IPS DF 19.7 (cell line): ENCODE measurements around the gene HBEGF.
"Not testable (repeated sequence)": the region's sequence is repeated elsewhere in the genome, so short reads cannot be mapped to it uniquely, and the experiment has no call there.

Experiments used
- DNase-seq: peaks from one replicate; pipeline ENCODE4 v3.0.0-alpha.2; 2013; ENCODE audit warnings: low read depth, low spot score

The HBEGF gene

DNA sequence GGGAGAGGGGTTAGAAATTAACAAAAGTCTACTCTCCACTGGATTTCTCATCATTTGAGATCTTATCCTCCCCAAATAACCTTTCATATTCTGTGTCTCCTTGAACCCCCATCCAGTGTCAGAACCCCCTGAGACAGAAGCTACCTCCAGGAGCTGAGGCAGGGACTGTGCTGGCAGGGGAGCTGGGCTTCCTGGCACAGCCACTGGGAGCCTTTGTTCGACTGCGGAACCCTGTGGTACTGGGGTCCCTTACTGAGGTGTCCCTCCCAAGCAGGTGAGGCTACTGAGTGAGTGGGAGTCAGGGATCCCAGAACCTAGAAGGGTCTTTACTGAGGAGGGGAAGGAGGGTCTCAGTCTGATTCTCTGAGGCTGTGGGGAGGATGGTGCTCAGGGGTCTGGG is 15.5 kb upstream of the HBEGF start:
- no peak for DNase-seq

DNA sequence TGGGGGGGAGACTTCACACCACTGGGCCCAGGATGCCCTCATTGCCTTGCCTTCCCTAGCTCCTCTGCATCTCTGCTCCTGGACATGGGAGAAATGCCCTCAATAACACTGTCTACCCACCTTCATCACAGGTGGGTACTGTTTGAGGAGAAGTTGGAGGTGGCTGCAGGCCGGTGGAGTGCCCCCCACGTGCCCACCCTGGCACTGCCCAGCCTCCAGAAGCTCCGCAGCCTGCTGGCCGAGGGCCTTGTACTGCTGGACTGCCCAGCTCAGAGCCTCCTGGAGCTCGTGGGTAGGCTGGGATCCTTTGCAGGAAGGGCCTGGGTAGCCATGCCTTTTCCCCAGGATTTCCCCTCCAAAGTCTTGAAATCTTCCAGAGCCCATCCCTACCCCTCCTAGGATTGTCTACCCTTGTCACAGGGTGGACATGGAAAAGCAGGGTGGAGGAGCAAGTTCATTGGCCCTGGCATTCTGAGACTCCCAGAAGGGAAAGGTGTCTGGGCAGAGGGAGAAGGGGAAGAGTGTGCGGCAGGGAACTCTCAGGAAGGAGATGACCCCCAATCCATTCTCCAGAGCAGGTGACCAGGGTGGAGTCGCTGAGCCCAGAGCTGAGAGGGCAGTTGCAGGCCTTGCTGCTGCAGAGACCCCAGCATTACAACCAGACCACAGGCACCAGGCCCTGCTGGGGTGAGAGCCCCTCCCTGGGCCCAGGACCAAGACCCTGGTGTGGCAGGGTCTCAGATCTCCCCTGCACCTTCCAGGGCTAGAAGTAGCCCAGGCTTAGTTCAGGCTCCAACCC is 14.5 kb upstream of the HBEGF start:
- DNase-seq = no peak

DNA sequence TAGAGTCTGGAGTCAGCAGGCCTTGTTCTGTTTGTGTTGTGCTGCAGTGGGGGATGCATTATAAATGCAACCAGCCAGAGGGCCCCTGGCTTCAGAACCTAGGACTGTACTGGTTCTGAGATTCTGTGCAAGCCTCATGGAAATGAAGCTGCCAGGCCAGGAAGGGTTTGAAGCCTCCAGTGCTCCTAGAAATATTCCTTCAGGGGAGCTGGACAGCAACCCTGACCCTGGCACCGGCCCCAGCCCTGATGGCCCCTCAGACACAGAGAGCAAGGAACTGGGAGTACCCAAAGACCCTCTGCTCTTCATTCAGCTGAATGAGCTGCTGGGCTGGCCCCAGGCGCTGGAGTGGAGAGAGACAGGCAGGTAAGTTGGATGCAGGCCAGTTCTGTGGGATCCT is 13.7 kb upstream of the HBEGF start, which contains the start of gene SLC4A9:
SLC4A9 (plus strand) TSS at position 94 of the 400 bp plus-strand sequence; CDS start at position 137, 43 bp downstream.
- DNase-seq = no peak

DNA sequence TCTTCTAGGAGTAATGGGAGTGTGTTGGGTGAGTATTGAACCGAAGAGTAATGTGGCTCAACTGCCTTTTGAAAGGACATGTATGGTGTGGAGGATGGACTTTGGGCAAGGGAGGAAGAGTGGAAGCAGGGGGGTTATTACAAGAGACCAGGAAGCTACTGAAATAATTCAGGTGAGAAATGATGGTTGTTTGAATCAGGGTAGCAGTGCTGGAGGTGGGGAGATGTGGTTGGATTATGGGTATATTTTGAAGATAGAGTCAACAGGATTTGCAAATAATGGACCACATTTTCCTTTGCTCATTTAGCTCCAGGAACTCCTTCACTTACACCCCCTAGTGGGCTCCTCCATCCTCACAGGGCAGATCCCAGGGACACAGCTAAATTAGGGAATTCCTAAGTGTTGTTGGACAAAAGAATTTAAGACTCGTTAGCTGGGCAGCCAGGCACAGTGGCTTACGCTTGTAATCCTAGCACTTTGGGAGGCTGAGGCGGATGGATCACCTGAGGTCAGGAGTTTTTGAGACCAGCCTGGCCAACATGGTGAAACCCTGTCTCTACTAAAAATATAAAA is 12.4 kb upstream of the HBEGF start:
- DNase-seq = no peak

DNA sequence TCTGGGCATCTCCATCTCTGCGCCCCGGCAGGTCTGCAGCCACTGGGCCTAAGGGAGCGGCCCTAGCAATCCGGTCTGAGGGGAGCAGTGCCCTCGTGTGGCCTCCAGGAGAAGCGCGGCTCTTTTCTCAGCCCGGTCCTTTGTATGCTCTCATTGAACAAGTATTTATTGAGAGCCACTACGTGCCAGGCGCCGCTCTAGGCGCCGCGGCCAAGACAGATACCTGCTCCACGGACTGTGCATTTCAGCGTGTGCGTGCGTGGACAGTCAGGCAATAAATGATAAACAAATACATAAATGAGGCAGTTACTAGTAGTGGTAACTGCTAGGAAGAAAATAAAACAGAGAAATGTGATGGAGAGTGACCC is 11.3 kb upstream of the HBEGF start:
- no peak for DNase-seq

DNA sequence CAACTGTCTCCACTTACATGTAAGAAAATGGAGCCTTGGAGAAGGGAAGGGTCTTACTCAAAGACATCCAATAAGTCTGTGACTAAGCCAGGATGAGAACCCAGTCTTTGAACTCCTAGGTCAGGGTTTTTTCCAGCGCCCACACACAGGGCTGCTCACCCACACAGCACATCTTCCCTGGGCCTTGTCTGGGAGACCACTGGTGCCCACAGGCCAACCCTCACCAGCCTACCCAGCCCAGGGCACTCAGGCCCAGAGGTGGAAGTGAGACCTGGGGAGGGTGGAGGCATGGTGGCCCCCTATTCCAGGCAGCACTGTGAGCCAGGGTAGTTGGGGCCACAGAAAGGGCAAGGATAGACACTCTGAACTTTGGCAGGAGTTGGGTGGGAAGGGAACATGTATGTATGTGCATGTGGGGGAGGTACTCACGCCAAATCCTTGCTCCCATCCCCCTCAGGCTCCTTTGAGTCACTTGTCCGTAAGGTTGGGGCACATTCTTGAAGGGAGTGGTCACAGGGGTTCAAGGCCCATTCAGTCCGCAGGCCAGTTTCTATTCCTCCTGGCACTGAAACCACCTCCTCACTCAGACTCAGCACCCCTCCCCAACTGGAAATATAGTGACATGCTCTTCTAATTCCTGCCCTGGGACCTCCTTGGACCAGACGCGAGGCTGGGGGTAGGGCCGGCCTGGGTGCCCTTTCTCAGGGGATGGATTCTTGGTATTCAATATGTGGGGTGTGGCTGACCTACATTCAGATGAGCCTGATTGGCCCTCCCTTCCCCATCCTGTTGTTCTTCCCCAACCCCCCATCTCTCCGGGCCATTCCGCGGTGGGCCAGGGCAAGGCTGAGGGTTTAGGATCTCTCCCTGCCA is 10.7 kb upstream of the HBEGF start:
- DNase-seq = no peak

DNA sequence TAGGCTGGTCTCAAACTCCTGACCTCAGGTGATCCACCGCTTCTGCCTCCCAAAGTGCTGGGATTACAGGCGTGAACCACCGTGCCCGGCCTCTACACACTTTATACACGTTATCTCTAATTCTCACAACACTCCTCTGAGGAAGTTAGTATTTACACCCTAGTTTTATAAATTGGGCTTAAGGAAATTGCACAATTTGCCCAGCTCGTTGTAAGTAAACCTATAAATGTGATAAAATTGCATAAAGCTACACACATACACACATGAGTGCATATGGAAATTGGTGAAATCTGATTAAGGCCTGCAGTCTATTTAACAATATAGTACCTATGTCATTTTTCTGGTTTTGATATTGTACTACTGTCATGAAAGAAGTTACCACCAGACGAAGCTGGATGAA is 9.1 kb upstream of the HBEGF start:
- DNase-seq = no peak

DNA sequence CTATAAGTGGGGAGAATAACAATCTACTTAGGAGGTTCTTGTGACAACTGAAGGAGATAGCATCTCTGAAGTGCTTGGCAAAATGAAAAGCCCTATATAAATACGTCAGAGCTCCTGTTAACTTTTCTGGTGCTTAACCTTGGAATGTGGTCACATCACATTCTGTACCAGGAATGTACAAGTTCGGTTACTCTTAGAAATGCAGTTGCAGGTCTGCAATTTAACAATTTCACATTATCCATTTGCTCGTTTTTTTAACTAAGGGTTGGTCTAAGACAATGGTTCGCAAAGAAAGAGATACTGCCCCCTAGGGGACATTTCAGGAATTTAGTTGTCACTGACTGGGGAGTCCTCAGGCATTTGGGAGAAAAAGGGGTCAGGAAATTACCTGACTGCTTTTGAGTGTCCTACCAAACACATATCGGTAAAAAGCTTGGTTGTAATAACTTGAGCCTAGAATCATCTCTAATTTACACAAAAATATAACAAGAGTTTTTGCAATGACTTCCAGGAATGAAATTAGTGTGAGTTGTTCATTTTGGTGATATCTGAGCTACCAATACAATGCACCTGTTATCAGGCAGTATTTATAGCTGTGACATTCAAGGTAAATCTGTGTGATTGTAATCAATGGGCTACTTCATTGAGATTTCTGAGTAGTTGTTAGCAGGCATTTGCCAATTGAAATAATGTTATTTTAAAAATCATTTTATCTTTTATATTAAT is 5.4 kb upstream of the HBEGF start:
- no peak for DNase-seq

DNA sequence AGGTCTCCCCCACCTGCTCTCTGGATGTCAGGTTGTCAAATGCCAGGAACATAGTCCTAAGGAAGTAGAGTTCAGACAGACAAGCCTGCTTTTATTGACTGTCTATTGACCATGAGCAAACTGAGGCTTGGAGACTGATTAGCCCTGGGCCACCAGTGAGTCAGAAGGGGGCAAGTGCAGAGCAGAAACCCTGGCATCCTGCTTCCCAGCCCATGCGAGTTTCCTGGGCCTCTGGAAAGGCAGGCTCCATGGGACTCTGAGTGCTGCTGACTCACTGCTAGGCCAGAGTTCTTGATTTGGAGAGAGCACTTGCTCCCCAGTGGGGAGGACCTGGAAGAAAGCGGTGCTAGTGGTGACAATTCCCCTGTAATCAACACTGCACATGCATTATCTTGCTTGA is 2.8 kb upstream of the HBEGF start:
- no peak for DNase-seq

DNA sequence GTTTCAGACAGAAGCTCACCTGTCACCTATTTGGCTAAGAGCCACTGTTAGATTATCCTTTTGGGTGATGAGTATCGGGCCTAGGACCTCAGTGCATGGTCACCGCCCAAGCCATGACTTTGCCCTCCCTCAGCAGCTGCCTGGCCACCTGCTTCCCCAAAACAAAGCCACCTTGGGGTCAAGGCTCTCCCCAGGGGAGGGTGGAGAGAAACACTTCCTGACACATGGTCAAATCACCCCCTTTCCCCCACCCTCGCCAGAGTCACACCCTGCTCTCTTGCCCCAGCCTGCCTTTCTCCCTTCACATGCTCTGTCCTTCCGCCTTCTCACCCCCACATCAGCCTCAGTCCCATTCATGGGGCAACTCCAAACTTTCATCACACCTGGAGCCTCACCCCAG is 1.7 kb upstream of the HBEGF start:
- DNase-seq = no peak

DNA sequence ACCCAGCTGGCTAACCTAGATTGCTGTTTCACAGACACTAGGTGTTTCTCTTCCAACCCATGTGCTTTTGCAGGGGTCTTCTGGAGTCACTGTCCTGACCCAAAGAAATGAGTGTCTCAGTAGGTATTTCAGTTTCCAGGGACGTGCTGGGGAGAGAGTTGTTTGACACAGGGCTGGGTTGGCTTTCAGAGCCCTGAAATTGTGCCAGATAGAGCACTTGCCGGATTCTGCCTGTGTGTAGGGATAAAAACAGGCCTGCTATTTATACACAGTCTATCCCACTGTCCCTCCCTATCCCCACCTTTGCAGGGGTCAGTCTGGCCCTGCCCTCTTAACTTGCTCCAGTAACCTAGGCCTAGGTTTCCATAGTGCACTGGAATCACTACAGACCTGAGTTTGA is 957 bp upstream of the HBEGF start:
- no peak for DNase-seq

DNA sequence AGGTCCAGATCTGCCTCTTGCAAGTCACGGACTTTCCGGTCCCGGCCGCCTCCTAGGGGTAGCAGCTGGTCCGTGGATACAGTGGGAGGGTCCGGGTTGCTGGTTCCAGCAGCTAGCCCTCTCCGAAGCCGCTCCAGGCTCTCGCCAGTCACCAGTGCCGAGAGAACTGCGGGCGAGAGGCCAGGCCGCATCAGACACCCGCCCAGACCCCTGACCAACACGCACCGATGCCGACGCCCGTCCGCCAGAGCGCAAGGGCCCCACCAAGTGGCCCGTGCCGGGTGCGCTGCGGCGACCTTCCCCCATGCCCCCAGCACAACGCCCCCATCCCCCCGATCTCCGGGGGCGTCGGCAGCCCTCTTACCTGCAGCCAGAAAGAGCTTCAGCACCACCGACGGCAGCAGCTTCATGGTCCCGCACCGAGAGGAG is 470 bp downstream of the HBEGF start:
- no peak for DNase-seq

DNA sequence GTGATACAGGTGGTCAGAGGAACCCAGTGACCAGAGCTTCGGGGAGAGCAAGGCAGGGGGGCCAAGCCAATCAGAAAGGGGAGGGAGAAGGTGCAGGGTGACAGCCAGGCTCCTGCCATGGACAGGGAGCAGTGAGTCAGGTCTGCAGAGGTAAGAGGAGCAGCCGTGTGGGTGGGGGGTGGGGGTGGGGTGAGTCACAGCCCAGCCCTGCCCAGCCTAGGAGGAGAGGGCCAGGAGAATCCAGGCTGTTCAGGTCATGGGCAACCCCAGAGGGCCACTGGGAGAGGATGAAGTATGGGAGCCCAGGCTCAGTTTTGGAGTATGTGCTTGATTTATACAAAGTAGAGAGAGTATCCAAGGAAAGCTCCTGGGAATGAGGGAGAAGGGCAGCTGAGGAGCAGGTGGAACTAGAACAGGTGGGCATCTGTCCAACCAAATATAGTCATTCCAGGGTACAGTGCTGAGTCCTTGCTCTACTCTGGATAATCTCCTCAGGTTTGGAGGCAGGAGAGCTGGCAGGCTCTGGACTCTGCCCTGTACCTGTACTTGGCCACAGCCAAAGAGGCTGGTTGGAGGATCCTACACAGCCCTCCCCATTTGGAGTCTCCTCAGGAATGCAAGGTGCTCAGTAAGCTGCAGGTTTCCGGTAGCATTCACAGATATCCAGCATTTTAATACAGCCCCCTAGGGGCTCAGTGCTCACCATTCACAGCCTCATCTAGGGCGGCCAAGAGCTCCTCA is 1.6 kb downstream of the HBEGF start:
- no peak for DNase-seq

DNA sequence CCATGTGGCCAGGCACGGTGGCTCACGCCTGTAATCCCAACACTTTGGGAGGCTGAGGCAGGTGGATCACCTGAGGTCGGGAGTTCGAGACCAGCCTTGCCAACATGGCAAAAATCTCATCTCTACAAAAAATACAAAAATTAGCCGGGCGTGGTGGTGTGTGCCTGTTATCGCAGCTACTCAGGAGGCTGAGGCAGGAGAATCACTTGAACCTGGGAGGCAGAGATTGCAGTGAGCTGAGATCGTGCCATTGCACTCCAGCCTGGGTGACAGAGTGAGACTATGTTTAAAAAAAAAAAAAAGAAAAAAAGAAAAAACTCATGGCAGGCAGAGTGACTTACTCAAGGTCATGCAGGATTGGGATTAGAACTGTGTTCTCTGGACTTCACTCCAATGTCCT is 2.6 kb downstream of the HBEGF start:
- not testable (repeated sequence) for DNase-seq

DNA sequence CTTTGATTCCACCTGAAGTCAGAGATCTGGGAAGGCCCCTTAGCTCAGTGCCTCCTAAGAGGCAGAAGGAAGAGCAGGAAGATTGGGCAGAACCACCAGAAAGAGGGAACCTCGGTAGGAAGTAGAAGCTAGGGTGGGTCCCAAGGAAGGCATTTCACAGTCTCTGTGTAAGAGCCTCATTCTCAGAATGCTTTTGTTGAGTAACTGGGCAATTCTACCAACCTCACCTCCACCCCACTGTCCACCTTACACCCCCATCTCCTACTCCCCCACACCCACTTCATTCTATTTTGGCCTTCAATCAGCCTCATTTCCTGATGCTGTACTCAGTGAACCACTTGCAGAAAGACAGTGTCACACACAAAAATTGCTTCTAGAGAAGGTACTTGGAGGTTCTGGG is 3.5 kb downstream of the HBEGF start:
- DNase-seq = no peak

DNA sequence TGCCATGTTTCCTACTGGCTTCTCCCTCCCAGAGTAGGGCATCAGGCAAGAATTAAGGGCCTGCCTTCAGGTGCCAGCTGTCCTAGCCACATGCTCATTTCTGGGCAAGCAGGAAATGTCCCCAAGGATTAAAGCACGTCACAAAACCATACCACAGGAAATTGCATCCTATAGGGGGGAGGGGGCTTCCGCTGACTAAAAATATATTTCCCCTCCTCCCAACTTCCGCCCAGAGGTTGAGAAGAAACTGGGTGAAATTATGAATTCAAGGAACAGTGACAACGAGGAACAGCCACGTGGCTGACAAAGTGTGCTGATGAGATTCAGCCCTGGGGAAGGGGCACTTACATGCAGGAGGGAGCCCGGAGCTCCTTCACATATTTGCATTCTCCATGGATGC is 4.1 kb downstream of the HBEGF start:
- DNase-seq = no peak

DNA sequence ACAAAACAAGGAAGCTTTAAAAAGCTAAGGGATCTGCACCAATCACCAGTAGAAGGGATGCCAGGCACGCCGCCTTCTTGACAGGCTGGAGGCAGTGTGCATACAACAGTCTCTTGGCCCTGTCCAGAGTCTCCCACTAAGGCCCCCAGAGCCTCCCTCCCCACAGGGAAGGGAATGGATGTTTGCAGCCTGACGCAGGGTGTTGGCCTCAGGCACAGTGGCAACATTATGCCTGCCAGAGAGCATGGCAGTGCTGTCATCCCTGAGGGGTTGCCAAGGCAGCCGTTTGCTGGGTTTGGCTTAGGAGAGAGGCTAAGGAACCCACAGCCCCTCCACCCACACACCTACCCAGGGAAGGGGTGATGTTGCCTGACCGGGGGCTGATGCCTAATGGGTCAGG is 4.8 kb downstream of the HBEGF start:
- DNase-seq = no peak

DNA sequence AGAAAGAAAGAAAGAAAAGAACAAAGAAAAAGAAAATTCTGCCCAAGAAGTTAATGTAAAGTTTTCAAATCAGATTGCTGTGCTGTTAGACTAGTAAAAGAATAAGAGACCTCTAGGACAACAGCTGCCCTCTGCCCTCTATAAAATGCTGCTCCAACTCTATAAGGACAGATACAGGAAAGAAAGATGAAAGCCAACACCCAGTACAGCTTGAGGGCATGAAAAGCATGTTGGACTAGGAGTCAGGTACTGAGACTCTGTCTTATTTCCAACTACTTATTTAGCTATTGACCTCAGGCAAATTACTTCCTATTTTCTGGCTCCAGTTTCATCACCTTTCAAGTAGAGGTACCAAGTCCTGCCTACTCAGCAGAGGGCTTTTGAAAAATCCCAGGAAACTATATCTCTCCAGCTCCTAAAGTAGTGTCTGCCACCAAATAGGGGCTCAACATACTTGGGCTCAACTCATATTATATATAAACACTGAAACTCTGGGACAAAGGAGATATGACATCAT is 5.7 kb downstream of the HBEGF start:
- no peak for DNase-seq

DNA sequence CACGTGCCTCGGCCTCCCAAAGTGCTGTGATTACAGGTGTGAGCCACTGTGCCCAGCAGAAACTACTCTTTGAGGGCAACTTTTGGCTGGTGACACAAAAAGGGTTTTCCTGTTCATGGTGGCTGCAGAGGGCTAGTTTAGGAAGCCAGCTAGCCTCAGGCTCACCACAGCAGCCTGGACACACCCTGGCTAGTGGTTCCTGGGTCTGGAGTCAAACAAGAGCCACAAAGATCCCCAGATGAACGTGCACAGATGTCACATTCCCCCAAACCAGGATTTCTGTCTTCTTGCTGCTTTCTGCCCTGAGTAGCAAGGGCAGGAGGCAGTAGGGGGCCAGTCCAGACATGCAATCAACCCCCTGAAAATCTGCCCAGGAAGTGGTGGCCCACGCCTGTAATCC is 6.8 kb downstream of the HBEGF start:
- no peak for DNase-seq

DNA sequence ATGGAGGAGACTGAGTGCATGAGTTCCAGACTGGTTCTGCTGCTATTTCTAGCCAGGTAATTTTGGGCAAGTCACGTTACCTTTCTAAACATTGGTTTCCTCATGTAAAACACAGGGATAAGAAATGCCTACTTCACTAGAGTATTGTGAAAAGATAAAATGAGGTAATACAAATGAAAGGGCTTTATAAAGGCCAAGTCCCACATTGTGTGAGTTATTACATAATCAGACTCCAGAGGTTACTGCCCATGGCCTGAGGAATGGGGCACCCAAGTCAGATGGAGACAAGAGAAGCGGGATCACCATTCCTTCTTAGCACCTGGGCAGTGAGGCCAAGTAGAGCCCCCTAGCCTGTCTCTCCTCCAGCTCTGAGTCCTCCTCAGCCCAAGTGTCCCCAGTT is 7.5 kb downstream of the HBEGF start:
- no peak for DNase-seq

DNA sequence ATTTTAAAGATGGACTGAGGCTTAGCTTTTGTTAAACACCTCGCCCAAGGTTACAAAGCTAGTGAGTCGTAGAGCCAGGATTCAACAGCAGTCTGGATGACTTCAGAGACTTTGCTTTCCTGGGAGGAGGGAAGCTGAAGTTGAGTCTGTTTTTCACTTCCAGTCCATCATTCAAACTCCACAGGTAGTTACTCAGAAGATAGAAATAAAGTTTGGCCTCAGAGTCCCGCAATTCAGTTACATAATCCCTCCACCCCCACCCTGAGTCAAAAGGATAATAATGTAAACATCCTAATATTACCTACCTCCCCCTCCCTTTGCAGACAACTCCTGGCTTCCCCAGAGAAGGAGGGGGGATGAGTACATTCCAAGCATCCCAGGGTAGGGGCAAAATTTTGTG is 8.1 kb downstream of the HBEGF start:
- no peak for DNase-seq
